Breast epithelium (tissue), 4 donors: ENCODE results near the gene SLC30A1. TPM values are rescaled to one million over a fixed set of nuclear protein-coding genes. Genes with fewer than 3 reads are reported as not detected.

ENCODE experiments used
- DNase-seq, 2 donors: peaks; one replicate each; pipeline ENCODE4 v3.0.0-alpha.2; 2019; ENCODE audit warnings: low spot score in 2 of 2
- H3K27ac ChIP-seq, 2 donors: fragments of 200-600 bp; sonication (generic) in 1 of 2; one replicate each; pipeline ENCODE4 v1.5.1; 2016 to 2019; ENCODE audit warnings: mild to moderate bottlenecking in 1 of 2
- H3K27me3 ChIP-seq, 2 donors: fragments of 200-600 bp; sonication (generic) in 1 of 2; one replicate each; pipeline versions ENCODE4 v1.5.1 to v1.6.0; 2017 to 2019; ENCODE audit warnings: control low read depth in 1 of 2, mild to moderate bottlenecking in 1 of 2
- H3K36me3 ChIP-seq: fragments of 200-600 bp; one replicate; pipeline ENCODE4 v1.5.1; 2019
- H3K4me1 ChIP-seq, 2 donors: fragments of 200-600 bp; sonication (generic); one replicate each; pipeline ENCODE4 v1.5.1; 2016 to 2019; ENCODE audit warnings: control low read depth in 1 of 2
- H3K4me3 ChIP-seq, 3 donors: fragments of 200-600 bp; sonication (generic); 1 replicate in 2 of 3; 2 replicates in 1 of 3; pipeline ENCODE4 v1.5.1; 2016 to 2019; ENCODE audit warnings: mild to moderate bottlenecking in 3 of 3, moderate library complexity in 2 of 3
- H3K9me3 ChIP-seq, 2 donors: fragments of 200-600 bp; sonication (generic) in 1 of 2; one replicate each; pipeline ENCODE4 v1.5.1; 2016 to 2019; ENCODE audit warnings: control low read depth in 1 of 2
- POLR2A ChIP-seq: fragments of 450-650 bp; IDR thresholded peaks from one replicate; pipeline ENCODE4 v1.6.1; 2016; ENCODE audit warnings: antibody characterized with exemption, mild to moderate bottlenecking, moderate library complexity
- POLR2AphosphoS5 ChIP-seq, 3 donors: sonication (generic); formaldehyde crosslinking; IDR thresholded peaks; one replicate each; pipeline ENCODE4 v1.6.1; 2017; ENCODE audit warnings: antibody characterized with exemption in 3 of 3
- intact Hi-C: fragments of 100-400 bp; cut with DNase I; formaldehyde crosslinking; loops from one replicate; pipeline ENCODE4 v1.15.1; 2023; ENCODE audit warnings: low total_unique reads
- total RNA-seq, 3 donors: library from RNA; depleted of rRNA; stranded (reverse); fragments of >200 nt; gene quantifications; one replicate each; pipeline ENCODE4 v1.1.0, GENCODE V29; 2016
- TF ChIP-seq, protein P1 (sequence below), 3 donors: fragments of 450-650 bp; IDR thresholded peaks; one replicate each; pipeline ENCODE4 v1.5.1; 2016 to 2017; ENCODE audit warnings: antibody characterized with exemption in 3 of 3, mild to moderate bottlenecking in 3 of 3, moderate library complexity in 3 of 3

The SLC30A1 gene
- total RNA-seq, 3 donors from 2014 or later, result 16.1 to 21.2 (median 16.3) TPM

- Histone ChIP-seq H3K4me3 (no peak overlapping the region), H3K9me3 (no peaks in the 10 kb centered on the region), H3K27ac (peak overlapping the region in 1 of 2 donors; percentile 63), H3K4me1 (peaks cover 0 to 6% of the 10 kb centered on the region in 2 donors), H3K36me3 (no peaks in the 10 kb centered on the region), H3K27me3 (no peaks in the 10 kb centered on the region)
- intact Hi-C loops, result no loop called here
- no peak for DNase-seq
- TF ChIP-seq POLR2A (no peak), POLR2AphosphoS5 (IDR thresholded peaks at IDR 0.05) (no peak)
- TF ChIP-seq, protein P1, sequence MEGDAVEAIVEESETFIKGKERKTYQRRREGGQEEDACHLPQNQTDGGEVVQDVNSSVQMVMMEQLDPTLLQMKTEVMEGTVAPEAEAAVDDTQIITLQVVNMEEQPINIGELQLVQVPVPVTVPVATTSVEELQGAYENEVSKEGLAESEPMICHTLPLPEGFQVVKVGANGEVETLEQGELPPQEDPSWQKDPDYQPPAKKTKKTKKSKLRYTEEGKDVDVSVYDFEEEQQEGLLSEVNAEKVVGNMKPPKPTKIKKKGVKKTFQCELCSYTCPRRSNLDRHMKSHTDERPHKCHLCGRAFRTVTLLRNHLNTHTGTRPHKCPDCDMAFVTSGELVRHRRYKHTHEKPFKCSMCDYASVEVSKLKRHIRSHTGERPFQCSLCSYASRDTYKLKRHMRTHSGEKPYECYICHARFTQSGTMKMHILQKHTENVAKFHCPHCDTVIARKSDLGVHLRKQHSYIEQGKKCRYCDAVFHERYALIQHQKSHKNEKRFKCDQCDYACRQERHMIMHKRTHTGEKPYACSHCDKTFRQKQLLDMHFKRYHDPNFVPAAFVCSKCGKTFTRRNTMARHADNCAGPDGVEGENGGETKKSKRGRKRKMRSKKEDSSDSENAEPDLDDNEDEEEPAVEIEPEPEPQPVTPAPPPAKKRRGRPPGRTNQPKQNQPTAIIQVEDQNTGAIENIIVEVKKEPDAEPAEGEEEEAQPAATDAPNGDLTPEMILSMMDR (IDR thresholded peaks at IDR 0.05), result no peak
Observed at GRCh38 chr1:211611818-211612217, 32.9 kb upstream of the SLC30A1 start.

GRCh38 chr1:211610779-211611556 lies 32.0 kb upstream of the SLC30A1 start:
- TF ChIP-seq POLR2AphosphoS5 (IDR thresholded peaks at IDR 0.05) (no peak), POLR2A (no peak)
- TF ChIP-seq, protein P1 (IDR thresholded peaks at IDR 0.05), result no peak
- intact Hi-C loops, result no loop called here
- no peak for DNase-seq
- H3K27me3 ChIP-seq, result no peaks in the 10 kb centered on the region
- no peaks in the 10 kb centered on the region for H3K9me3 ChIP-seq
- H3K4me1 ChIP-seq, result no peaks in the 10 kb centered on the region
- no peak overlapping the region for H3K4me3 ChIP-seq
- H3K27ac ChIP-seq, result peak overlapping the region; percentile 0 to 63
- no peaks in the 10 kb centered on the region for H3K36me3 ChIP-seq

- H3K27ac ChIP-seq, result peak overlapping the region in 1 of 2 donors; percentile 2
- no peaks in the 10 kb centered on the region for H3K9me3 ChIP-seq
- no peak for DNase-seq
- intact Hi-C loops, result no loop called here
- TF ChIP-seq POLR2A, result no peak
- TF ChIP-seq, protein P1 (IDR thresholded peaks at IDR 0.05), result no peak
- TF ChIP-seq POLR2AphosphoS5 (IDR thresholded peaks at IDR 0.05), result peak in 1 of 3 donors; percentile 19
- no peaks in the 10 kb centered on the region for H3K4me1 ChIP-seq
- no peak overlapping the region for H3K4me3 ChIP-seq
- H3K36me3 ChIP-seq, result no peaks in the 10 kb centered on the region
- H3K27me3 ChIP-seq, result no peaks in the 10 kb centered on the region
Observed at GRCh38 chr1:211609120-211610024, 30.4 kb upstream of the SLC30A1 start.

DNA sequence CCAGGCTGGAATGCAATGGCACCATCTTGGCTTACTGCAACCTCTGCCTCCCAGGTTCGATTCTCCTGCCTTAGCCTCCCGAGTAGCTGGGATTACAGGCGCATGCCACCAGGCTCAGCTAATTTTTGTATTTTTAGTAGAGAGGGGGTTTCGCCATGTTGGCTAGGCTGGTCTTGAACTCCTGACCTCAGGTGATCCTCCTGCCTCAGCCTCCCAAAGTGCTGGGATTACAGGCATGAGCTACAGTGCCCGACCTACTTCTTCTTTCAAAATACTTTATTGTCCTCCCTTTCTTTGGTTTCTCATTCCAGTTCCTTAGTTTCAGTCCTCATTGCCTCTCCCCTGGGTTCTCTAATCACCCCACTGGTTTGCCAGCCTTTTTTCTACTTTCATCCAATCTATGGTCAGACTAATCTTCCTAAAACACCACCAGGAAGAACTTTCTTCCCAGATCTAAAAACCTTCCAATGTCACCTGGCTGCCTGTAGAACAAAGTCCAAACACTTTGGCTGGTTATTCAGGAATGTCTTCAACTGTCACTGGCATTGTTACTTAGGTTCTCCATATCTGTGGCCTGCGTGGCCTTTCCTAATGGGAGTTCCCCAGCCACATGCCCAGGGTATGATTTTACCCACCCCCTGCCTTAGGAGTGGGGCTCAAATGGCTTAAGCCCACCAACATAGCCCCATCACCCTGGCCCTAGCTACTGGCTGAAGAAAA lies 29.0 kb upstream of the SLC30A1 start:
- Histone ChIP-seq H3K4me1 (peaks cover 0 to 2% of the 10 kb centered on the region in 2 donors), H3K4me3 (no peak overlapping the region), H3K27ac (no peak overlapping the region), H3K9me3 (no peaks in the 10 kb centered on the region), H3K36me3 (no peaks in the 10 kb centered on the region), H3K27me3 (no peaks in the 10 kb centered on the region)
- no peak for DNase-seq
- intact Hi-C loops, result loop anchor here (1.0 kb wide), 1 partner anchor 23 kb away; no protein-coding TSS in a partner anchor
- TF ChIP-seq, protein P1 (IDR thresholded peaks at IDR 0.05), result no peak
- no peak for TF ChIP-seq POLR2A
- no peak for TF ChIP-seq POLR2AphosphoS5 (IDR thresholded peaks at IDR 0.05)
